MCF 10A (cell line): ENCODE measurements around the gene CASK. TPM values are rescaled to one million over a fixed set of nuclear protein-coding genes. Genes with fewer than 3 reads are reported as not detected.

Experiments
- BruUV-seq: library from RNA; stranded (reverse); fragments of 400-500 nt; replicated peaks from 2 replicates; lab custom pipeline; 2021; lab: Mats Ljungman, UMichigan
- CTCF ChIA-PET: fragments of 300-600 bp; sonication (Branson Sonifier 250); formaldehyde crosslinking; extraction: SDS; loops from one replicate; lab custom pipeline; 2021; ENCODE audit warnings: antibody characterized with exemption, inconsistent platforms; lab: Yijun Ruan, JAX
- POLR2A ChIA-PET: fragments of 300-600, 350-650 bp; sonication (Branson Sonifier 250); formaldehyde crosslinking; extraction: SDS; loops from one replicate; lab custom pipeline; 2020; ENCODE audit warnings: antibody characterized with exemption, inconsistent platforms; lab: Yijun Ruan, JAX
- DNase-seq: peaks from one replicate; pipeline ENCODE4 v3.0.0-alpha.2; 2018; ENCODE audit not compliant: unreplicated experiment
- H3K27ac Mint-ChIP-seq: one replicate; pipeline ENCODE4 v1.8.0; 2022; ENCODE audit warnings: mild to moderate bottlenecking, low read depth, mixed read lengths; ENCODE audit not compliant: unreplicated experiment
- H3K27me3 Mint-ChIP-seq: one replicate; pipeline ENCODE4 v1.8.0; 2022; ENCODE audit warnings: mixed read lengths; ENCODE audit not compliant: insufficient read depth, unreplicated experiment
- H3K36me3 Mint-ChIP-seq: one replicate; pipeline ENCODE4 v1.8.0; 2022; ENCODE audit warnings: mild to moderate bottlenecking, moderate library complexity, mixed read lengths; ENCODE audit not compliant: insufficient read depth, unreplicated experiment
- H3K4me1 Mint-ChIP-seq: one replicate; pipeline ENCODE4 v1.8.0; 2022; ENCODE audit warnings: mixed read lengths; ENCODE audit not compliant: insufficient read depth, unreplicated experiment
- H3K4me3 Mint-ChIP-seq: one replicate; pipeline ENCODE4 v1.8.0; 2022; ENCODE audit warnings: mild to moderate bottlenecking, moderate library complexity, mixed read lengths; ENCODE audit not compliant: unreplicated experiment
- H3K9me3 Mint-ChIP-seq: one replicate; pipeline ENCODE4 v1.8.0; 2022; ENCODE audit warnings: mixed read lengths; ENCODE audit not compliant: unreplicated experiment
- intact Hi-C: fragments of 100-400 bp; cut with micrococcal nuclease; formaldehyde crosslinking; loops from 2 replicates; pipeline ENCODE4 v1.14.1; 2022
- total RNA-seq: library from RNA; stranded (reverse); gene quantifications from 2 replicates; pipeline ENCODE4 v1.2.3, GENCODE V29; 2022
- TF ChIP-seq, protein P1 (sequence below): fragments of 200-600 bp; IDR thresholded peaks from one replicate; pipeline ENCODE4 v1.8.0; 2022; ENCODE audit warnings: antibody characterized with exemption, mild to moderate bottlenecking; ENCODE audit not compliant: unreplicated experiment

CASK gene
- total RNA-seq, 1 experiment from 2014 or later = 34.9 TPM

- Mint-ChIP-seq H3K27me3 (peaks cover 69% of the 10 kb centered on the region), H3K36me3 (peaks cover 6% of the 10 kb centered on the region), H3K27ac (no peak overlapping the region), H3K4me3 (no peak overlapping the region), H3K9me3 (no peaks in the 10 kb centered on the region), H3K4me1 (no peaks in the 10 kb centered on the region)
- intact Hi-C loops = no loop called here
- POLR2A ChIA-PET = no interaction called here
- no TSS peak for BruUV-seq
- CTCF ChIA-PET = no interaction called here
- no peak for DNase-seq
- TF ChIP-seq, protein P1, sequence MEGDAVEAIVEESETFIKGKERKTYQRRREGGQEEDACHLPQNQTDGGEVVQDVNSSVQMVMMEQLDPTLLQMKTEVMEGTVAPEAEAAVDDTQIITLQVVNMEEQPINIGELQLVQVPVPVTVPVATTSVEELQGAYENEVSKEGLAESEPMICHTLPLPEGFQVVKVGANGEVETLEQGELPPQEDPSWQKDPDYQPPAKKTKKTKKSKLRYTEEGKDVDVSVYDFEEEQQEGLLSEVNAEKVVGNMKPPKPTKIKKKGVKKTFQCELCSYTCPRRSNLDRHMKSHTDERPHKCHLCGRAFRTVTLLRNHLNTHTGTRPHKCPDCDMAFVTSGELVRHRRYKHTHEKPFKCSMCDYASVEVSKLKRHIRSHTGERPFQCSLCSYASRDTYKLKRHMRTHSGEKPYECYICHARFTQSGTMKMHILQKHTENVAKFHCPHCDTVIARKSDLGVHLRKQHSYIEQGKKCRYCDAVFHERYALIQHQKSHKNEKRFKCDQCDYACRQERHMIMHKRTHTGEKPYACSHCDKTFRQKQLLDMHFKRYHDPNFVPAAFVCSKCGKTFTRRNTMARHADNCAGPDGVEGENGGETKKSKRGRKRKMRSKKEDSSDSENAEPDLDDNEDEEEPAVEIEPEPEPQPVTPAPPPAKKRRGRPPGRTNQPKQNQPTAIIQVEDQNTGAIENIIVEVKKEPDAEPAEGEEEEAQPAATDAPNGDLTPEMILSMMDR = no peak
Observed at GRCh38 chrX:41499195-41499594, 424.2 kb downstream of the CASK start.

DNA sequence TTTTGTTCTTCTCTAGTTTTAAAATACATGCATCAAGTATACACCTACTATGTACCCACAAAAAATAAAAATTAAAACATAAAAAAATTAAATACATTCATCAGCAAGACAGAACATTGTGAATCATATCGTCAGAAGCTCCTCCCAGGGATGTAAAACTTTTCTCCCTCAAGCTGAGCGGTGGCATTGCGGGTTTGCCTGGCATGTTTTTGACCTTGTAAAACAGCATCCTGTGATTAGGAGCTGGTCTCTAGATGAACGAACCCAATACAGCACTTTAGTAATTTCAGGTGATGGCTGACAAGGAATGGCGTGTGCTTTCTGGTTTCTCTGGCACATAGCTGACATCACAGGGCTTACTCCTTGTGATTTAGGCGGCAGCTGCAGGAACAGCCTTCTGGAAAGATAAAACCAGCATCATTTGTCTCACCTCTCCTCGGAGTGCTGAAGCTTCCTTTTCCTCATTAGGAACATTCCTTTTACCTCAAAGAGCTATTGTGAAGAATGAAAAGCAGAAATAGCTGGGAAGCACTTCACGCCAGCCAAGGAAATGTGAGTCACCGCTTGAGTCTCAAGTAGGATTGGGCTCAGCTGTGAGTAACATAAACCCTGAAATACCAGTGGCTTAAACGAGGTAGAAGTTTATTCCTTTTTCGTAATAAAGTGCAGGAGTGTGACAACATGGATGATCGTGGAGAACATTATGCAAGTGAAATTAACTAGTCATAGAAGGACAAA lies 431.9 kb downstream of the CASK start:
- peak; percentile 89 for DNase-seq
- BruUV-seq = no TSS peak
- intact Hi-C loops = no loop called here
- peak overlapping the region; percentile 5 for H3K4me3 Mint-ChIP-seq
- CTCF ChIA-PET = interaction anchor here (0.6 kb wide), 2 partner anchors 9 to 62 kb away, joined by 3 to 4 read pairs; no protein-coding TSS in a partner anchor
- H3K9me3 Mint-ChIP-seq = no peaks in the 10 kb centered on the region
- H3K36me3 Mint-ChIP-seq = no peaks in the 10 kb centered on the region
- H3K4me1 Mint-ChIP-seq = peaks cover 5% of the 10 kb centered on the region
- H3K27ac Mint-ChIP-seq = no peak overlapping the region
- POLR2A ChIA-PET = interaction anchor here (0.6 to 1.6 kb wide), 10 partner anchors 10 to 1016 kb away, joined by 3 to 6 read pairs (median 4); partner anchors contain the start of gene DDX3X
- TF ChIP-seq, protein P1 = no peak
- H3K27me3 Mint-ChIP-seq = peaks cover 20% of the 10 kb centered on the region

DNA sequence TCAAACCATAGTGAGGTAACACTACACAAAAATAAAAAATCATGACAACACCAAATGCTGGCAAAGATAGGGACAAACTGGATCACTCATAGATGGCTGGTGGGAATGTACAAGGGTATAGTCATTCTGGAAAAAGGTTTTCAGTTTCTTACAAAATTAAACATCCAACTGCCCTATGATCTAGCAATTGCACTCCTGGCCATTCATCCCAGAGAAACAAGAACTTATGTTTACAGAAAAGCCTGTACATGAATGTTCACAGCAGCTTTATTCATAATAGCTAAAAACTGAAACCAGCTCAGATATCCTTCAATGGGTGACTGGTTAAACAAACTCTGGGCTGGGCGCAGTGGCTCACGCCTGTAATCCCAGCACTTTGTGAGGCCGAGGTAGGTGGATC lies 432.9 kb downstream of the CASK start:
- no peak overlapping the region for H3K27ac Mint-ChIP-seq
- CTCF ChIA-PET = no interaction called here

More for the DNA sequence above, 432.9 kb downstream of the CASK start:
- Mint-ChIP-seq H3K4me3 (no peak overlapping the region), H3K9me3 (no peaks in the 10 kb centered on the region), H3K4me1 (peaks cover 5% of the 10 kb centered on the region), H3K36me3 (no peaks in the 10 kb centered on the region), H3K27me3 (peaks cover 10% of the 10 kb centered on the region)
- TF ChIP-seq, protein P1 = no peak
- DNase-seq = no peak
- BruUV-seq = no TSS peak
- intact Hi-C loops = no loop called here
- POLR2A ChIA-PET = no interaction called here
